Adipose tissue (tissue), 3 donors: Measurements from ENCODE around the gene ST6GAL1. TPM values are rescaled to one million over a fixed set of nuclear protein-coding genes. Genes with fewer than 3 reads are reported as not detected.

Source experiments
- H3K27ac ChIP-seq: one replicate; pipeline ENCODE4 v1.5.1; 2013; ENCODE audit warnings: low read depth, low read length
- WGBS, 3 donors: extraction: QIAGEN DNeasy Blood & Tissue Kit; methylation state at CpG; one replicate each; pipeline ENCODE4 v1.1.7; 2013; 5-methylcytosine and 5-hydroxymethylcytosine counted together
- polyA plus RNA-seq, 3 donors: library from polyadenylated mRNA; stranded (reverse); fragments of 200-250 nt; gene quantifications; one replicate each; pipeline ENCODE4 v1.2.3, GENCODE V29; 2013
- donor health status: healthy with polysubstance abuse.
- donor health status: Bipolar disorder and iron deficiency.
- donor health status: healthy.

The ST6GAL1 gene
- polyA plus RNA-seq, 3 donors, result 6.0 to 15.2 (median 10.8) TPM

DNA sequence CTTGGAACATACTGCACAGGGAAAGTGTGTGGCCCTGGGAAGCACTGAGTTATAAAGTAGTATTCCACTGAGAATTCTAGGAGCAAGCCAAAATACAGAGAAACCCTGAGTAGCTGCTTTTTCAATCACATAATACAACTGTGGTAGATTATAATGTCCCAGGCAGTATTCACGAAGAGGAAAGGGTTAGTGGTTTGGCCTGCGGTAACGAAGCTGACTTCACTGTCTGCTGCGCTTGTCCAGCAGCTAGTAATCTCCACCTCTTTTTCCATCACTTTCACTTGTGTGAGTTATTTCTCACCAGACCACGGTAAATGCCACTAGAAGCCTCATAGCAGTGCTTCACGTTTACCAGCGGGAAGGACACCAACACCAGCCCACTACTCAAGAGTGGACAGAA is 174.6 kb downstream of the ST6GAL1 start:
- WGBS, 3 donors, result 53 to 70% (median 63%) methylated on average over 7 of the region's 7 CpGs

DNA sequence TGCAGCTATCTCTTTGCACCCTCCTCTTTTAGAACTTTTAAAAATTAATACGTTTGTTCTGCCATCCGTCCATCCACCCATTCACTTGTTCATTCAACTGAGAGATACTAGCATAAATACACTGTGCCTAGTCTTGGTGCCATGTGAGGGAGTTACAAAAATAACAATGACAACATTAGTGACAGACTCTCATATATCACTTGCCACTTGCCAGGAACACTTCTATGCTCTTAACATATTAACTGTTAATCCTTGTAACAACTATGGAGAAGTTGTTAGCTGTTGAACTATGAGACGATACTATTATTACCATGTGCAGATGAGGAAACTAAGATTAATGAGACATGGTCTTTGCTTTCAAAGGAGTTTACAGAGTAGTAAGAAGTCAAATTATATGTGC is 175.4 kb downstream of the ST6GAL1 start:
- H3K27ac ChIP-seq, result no peak overlapping the region
- WGBS, 3 donors, result 76 to 92% (median 90%) methylated on average over 3 of the region's 3 CpGs

More for the DNA sequence above, 174.6 kb downstream of the ST6GAL1 start:
- no peak overlapping the region for H3K27ac ChIP-seq

DNA sequence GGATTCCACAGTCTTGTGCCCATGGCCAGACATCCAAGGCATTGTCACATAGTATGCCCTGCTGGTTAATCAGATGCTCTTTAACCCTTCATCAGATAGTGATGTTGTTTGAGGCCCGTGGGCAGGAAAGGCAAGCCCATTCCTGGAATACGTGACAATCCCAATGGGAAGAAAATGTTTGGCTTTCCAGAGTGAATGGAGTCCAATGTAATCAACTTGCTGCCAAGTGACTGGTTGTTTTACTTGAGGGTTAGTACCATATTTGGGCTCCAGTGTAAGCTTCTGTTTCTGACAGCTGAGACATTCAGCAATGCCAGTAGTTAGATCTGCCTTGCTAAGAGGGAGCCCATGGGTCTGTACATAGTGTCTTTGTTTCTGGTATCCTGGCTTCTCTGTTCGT is 177.7 kb downstream of the ST6GAL1 start:
- H3K27ac ChIP-seq, result no peak overlapping the region
- 74 to 81% (median 80%) methylated on average over 3 of the region's 3 CpGs for WGBS, 3 donors

DNA sequence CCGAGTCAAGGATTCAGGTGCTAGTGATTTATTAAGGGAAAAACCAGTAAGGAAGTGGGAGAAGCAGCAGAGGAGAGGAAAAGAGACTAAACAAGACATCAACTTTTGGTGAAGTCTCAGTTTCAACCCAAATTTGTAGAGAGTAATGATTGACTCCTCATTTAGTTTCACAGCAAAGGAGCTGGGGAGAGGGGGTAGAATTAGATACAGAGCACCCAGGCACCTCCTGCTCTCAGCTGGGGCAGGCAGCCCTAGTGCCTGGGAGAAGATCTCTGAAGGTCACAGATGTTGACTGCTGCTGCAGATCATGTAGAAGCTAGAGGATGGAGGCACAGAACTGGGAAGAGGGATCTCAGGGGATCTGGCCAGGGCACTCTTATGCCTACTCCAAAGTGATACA is 179.8 kb downstream of the ST6GAL1 start:
- WGBS, 3 donors, result 45 to 86% (median 85%) methylated on average over 1 of the region's 1 CpG
- H3K27ac ChIP-seq, result no peak overlapping the region

DNA sequence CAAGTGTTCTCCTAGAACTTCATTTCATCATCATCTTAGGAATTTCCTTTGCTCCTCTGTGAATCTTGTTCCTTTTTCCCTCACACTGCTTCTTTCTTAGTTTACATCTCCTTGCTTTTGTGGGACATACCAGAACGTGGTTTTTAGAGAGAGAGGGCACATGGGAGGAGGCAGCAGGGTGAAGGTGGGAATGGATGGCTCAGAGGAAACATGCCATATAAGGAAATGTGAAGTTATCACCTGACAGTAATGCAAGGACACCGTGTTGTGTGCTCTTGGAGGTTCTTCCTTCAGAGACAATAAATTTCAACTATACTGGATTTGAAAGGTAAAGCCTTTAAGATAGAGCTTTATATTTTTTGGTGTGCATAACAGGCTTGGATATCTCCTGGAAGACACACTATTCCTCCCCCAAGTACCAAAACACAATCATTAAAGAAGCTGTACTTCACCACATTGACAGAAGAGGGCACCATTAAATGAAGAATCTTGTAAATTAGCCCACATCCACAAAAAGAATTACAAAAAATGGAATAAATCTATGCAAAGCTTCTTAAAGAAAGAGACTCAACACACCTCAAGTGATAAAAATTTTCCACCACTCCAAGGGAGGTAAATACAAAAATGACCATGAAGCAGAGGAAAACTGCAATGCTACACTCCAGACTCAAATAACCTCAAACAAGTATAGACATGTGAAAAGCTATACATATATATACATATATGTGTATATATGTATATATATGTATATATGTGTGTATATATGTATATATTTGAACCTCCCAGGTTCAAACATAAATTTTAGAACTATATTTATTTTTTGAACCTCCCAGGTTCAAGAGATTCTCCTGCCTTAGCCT is 182.8 kb downstream of the ST6GAL1 start:
- 31 to 42% (median 33%) methylated on average over 2 of the region's 2 CpGs for WGBS, 3 donors
- no peak overlapping the region for H3K27ac ChIP-seq

DNA sequence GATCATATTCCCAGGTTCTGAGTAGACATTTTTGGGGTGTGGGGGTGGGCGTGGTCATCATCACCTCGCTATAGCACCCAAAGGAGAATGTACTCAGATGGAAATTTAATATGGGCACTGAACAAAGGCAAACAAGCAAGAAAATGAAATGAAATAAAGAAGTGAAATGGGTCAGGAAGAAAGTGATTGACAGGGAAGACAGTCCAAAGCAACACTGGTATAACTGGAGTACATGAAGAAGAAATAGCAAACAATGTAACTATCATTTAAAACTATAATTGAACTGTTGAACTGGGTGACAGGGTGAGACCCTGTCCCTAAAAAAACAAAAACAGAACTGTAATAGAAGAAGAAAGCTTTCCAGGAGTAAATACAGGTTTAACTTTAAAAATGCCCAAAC is 184.2 kb downstream of the ST6GAL1 start:
- H3K27ac ChIP-seq, result no peak overlapping the region
- 80 to 93% (median 89%) methylated on average over 2 of the region's 2 CpGs for WGBS, 3 donors

DNA sequence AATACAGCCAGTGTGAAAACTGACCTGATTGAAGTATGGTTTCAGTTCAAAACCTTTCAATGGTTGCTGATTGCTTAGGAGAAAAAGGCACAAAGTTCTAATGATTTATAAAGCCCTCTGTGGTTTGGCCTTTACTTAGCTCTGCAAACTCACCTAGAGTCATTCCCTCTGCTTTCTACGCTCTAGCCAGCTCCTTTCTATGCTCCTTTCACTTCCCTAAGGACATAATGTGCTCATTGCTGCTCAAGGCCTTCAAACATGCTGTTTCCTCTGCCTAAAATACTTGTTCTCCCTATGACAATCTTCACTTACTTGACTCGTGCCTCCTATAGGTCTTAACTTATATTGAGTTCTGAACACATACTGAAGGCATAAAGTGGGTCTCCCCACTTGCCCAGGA is 190.0 kb downstream of the ST6GAL1 start:
- 77 to 93% (median 81%) methylated on average over 2 of the region's 2 CpGs for WGBS, 3 donors
- no peak overlapping the region for H3K27ac ChIP-seq

DNA sequence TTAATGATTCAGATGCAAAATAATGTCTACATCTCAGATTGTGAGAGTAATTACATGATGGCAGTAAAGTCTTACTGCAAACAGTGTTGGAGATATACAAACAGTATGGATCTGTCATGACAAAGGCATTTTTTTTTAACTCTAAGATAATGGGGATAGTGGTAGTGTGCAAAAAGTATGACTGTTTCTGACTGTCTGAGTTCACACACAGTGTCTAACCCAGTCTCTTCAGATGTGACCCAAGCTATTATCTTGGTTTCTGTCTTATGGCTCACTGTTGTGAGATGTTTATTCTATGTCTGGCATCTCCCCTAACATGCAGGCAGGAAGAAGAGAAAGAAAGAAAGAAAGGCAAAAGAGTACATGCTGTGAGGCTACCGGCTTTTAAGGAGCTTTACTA is 191.9 kb downstream of the ST6GAL1 start:
- H3K27ac ChIP-seq, result no peak overlapping the region
- 85 to 94% (median 91%) methylated on average over 1 of the region's 1 CpG for WGBS, 3 donors

DNA sequence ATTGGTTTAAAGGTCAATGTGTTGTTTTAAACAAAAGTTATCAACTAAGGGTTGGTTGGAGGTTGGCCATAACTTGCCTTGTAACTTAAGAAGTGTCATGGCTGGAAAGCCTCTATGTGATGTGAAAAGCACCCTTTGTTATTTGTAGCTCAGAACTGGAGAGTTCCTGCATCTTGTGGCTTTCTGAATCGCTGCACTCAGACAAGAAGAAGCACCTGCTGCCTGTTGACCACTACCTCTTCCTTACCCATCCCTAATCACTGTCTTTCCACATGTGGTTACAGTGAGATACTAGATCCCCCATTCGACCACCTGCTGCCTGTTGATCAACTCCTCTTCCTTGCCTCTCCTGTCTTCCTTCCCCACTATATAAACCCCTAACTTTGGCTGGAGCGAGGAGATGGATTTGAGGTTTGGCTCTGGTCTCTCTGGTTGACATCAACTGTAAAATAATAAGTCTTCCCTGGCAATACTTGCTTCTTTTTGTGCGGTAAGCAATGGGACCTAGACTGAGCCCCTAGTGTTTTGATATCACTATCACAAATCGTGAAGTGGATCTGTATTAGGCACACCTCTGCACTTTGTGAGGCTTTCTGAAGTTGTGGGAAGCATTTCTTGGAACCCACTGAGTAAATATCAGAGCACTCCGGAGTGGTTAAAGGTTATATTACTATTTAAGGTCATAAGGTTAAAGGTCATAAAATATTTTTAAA is 195.1 kb downstream of the ST6GAL1 start:
- H3K27ac ChIP-seq, result no peak overlapping the region
- 81 to 84% (median 82%) methylated on average over 6 of the region's 6 CpGs for WGBS, 3 donors

Other genes with a start within 250 kb of the ST6GAL1 start
- gene KNG1, start 213.2 kb upstream of the ST6GAL1 start, polyA plus RNA-seq, result under 1 TPM in 2 of 3 donors, not detected in 1; 0.02 to 0.04 TPM
- gene EIF4A2, start 146.9 kb upstream of the ST6GAL1 start, polyA plus RNA-seq, result 100 to 1,000 TPM; 281 to 425 (median 396) TPM
- gene RFC4, start 124.0 kb upstream of the ST6GAL1 start, polyA plus RNA-seq, result 10 to 100 TPM in 2 of 3 donors, 1 to 10 TPM in 1; 7.8 to 14.4 (median 12.7) TPM
- gene ADIPOQ, start 87.8 kb upstream of the ST6GAL1 start, polyA plus RNA-seq, result 1,000 to 10,000 TPM in 1 of 3 donors, 100 to 1,000 TPM in 1, 10 to 100 TPM in 1; 98.4 to 1,082 (median 265) TPM
- gene RPL39L, start 209.0 kb downstream of the ST6GAL1 start, polyA plus RNA-seq, result 10 to 100 TPM in 1 of 3 donors, 1 to 10 TPM in 2; 3.8 to 14.3 (median 9.2) TPM